ENCODE data around the gene CSTF1.

GRCh38 chr20:56395166-56395565 is 2.7 kb downstream of the CSTF1 start:
- TF ChIP-seq POLR2A (IDR thresholded peaks at IDR 0.05): no peak
- TF ChIP-seq CTCF (IDR thresholded peaks at IDR 0.05): no peak

All from testis (tissue), 2 donors.